HL-60 (cell line): Measurements from ENCODE around the gene MRAP2.

ENCODE experiments used
- GABPA ChIP-seq: IDR thresholded peaks from 2 replicates; pipeline ENCODE4 v1.6.1; 2012; ENCODE audit warnings: low read depth
- POLR2AphosphoS5 ChIP-seq: IDR thresholded peaks from 2 replicates; pipeline ENCODE4 v1.6.1; 2012; ENCODE audit warnings: low read depth
- SPI1 ChIP-seq: IDR thresholded peaks from 2 replicates; pipeline ENCODE4 v1.6.1; 2012; ENCODE audit warnings: low read depth, mild to moderate bottlenecking, borderline replicate concordance
- TF ChIP-seq, protein P1 (sequence below): IDR thresholded peaks from one replicate; pipeline ENCODE4 v1.5.1; 2011; ENCODE audit warnings: low read length, control low read depth, inconsistent platforms; ENCODE audit not compliant: insufficient read depth
- TF ChIP-seq, protein P2 (sequence below): IDR thresholded peaks from 2 replicates; pipeline ENCODE4 v1.6.1; 2012; ENCODE audit warnings: low read depth; ENCODE audit not compliant: insufficient replicate concordance

DNA sequence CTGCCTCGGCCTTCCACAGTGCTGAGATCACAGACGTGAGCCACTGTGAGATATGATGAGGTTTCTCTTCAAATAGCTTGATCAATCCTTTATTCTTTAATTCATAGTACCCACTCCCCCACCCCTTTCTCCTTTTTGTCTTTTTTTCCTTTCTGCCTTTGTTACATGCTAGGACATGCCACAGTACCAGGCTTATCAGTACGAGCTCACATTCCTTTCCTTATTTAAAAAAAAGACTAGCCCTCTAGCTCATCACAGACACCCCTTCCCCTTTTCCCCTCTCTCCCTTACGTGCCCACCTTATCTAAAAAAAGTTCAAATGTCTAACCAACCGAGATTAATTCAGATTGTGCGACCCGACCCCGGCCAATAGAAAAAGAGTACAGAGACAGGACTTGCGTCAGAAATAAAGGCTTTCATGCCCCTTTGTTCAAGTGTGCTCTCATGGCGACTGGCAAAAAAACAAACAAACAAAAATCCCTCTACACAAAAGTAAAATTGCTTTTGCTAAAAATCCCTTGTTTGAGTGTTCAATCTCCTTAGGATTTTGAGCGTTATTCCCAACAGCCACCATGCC lies 49.2 kb downstream of the MRAP2 start:
- TF ChIP-seq, protein P1, sequence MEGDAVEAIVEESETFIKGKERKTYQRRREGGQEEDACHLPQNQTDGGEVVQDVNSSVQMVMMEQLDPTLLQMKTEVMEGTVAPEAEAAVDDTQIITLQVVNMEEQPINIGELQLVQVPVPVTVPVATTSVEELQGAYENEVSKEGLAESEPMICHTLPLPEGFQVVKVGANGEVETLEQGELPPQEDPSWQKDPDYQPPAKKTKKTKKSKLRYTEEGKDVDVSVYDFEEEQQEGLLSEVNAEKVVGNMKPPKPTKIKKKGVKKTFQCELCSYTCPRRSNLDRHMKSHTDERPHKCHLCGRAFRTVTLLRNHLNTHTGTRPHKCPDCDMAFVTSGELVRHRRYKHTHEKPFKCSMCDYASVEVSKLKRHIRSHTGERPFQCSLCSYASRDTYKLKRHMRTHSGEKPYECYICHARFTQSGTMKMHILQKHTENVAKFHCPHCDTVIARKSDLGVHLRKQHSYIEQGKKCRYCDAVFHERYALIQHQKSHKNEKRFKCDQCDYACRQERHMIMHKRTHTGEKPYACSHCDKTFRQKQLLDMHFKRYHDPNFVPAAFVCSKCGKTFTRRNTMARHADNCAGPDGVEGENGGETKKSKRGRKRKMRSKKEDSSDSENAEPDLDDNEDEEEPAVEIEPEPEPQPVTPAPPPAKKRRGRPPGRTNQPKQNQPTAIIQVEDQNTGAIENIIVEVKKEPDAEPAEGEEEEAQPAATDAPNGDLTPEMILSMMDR, result no peak
- TF ChIP-seq SPI1 (no peak), POLR2AphosphoS5 (no peak), GABPA (no peak)
- TF ChIP-seq, protein P2, sequence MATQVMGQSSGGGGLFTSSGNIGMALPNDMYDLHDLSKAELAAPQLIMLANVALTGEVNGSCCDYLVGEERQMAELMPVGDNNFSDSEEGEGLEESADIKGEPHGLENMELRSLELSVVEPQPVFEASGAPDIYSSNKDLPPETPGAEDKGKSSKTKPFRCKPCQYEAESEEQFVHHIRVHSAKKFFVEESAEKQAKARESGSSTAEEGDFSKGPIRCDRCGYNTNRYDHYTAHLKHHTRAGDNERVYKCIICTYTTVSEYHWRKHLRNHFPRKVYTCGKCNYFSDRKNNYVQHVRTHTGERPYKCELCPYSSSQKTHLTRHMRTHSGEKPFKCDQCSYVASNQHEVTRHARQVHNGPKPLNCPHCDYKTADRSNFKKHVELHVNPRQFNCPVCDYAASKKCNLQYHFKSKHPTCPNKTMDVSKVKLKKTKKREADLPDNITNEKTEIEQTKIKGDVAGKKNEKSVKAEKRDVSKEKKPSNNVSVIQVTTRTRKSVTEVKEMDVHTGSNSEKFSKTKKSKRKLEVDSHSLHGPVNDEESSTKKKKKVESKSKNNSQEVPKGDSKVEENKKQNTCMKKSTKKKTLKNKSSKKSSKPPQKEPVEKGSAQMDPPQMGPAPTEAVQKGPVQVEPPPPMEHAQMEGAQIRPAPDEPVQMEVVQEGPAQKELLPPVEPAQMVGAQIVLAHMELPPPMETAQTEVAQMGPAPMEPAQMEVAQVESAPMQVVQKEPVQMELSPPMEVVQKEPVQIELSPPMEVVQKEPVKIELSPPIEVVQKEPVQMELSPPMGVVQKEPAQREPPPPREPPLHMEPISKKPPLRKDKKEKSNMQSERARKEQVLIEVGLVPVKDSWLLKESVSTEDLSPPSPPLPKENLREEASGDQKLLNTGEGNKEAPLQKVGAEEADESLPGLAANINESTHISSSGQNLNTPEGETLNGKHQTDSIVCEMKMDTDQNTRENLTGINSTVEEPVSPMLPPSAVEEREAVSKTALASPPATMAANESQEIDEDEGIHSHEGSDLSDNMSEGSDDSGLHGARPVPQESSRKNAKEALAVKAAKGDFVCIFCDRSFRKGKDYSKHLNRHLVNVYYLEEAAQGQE, result no peak
